Measurements from ENCODE around the gene CSTA.
A peak's percentile ranks its signal among the peaks of the same experiment; 100 is the strongest.

DNA sequence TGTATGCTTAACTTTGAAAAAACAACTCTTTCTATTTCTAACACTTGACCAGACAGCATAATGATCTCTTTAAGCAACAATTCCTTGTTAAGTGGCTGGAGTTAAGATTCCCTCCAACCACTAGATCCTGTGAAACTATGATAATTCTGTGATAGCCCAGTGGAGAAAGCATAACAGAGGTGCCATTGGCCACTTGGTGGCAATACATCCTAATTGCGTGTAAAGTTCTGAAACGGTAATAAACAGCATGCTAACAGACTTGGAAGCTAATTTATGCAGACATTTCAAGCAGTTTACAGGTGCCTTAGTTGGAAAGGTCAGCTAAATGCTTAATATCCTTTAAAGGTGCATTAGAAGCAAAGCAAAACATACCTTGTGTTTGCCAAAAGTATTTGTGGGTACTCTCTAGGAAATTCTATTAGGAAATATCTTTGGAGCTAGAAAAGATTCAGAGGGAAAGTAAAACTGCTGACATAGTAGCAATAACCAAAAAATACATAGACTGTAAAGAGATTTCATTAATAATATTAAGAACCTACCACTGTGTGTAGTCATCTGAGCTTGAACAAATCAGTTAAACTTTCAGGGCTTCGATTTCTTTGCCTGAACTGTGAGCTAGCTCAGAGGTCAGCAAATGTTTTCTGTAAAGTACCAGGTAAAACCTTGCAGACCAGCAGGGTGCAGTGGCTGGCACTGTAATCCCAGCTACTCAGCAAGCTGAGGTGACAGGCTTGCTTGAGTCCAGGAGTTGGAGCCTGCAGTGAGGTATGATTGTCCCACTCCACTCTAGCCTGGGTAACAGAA, 19.0 kb upstream of the CSTA start:
- TF ChIP-seq, protein P1, sequence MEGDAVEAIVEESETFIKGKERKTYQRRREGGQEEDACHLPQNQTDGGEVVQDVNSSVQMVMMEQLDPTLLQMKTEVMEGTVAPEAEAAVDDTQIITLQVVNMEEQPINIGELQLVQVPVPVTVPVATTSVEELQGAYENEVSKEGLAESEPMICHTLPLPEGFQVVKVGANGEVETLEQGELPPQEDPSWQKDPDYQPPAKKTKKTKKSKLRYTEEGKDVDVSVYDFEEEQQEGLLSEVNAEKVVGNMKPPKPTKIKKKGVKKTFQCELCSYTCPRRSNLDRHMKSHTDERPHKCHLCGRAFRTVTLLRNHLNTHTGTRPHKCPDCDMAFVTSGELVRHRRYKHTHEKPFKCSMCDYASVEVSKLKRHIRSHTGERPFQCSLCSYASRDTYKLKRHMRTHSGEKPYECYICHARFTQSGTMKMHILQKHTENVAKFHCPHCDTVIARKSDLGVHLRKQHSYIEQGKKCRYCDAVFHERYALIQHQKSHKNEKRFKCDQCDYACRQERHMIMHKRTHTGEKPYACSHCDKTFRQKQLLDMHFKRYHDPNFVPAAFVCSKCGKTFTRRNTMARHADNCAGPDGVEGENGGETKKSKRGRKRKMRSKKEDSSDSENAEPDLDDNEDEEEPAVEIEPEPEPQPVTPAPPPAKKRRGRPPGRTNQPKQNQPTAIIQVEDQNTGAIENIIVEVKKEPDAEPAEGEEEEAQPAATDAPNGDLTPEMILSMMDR (IDR thresholded peaks at IDR 0.05) = peak; percentile 35 to 45 (median 40)
- no peak for TF ChIP-seq POLR2A (IDR thresholded peaks at IDR 0.05)

Data from right lobe of liver (tissue), 4 donors.